ENCODE measurements around the gene AKAP12.
A peak's percentile ranks its signal among the peaks of the same experiment; 100 is the strongest.

The AKAP12 gene

GRCh38 chr6:151385177-151385576 lies 145.4 kb downstream of the AKAP12 start:
- DNase-seq, result no peak

- DNase-seq, result no peak
These were observed 147.6 kb downstream of the AKAP12 start for GRCh38 chr6:151387175-151387970.

GRCh38 chr6:151388236-151388635 lies 148.5 kb downstream of the AKAP12 start:
- no peak for DNase-seq

GRCh38 chr6:151388997-151389617 lies 149.3 kb downstream of the AKAP12 start:
- no peak for DNase-seq

GRCh38 chr6:151389618-151390275 lies 150.0 kb downstream of the AKAP12 start:
- DNase-seq, result peak; percentile 33

GRCh38 chr6:151390276-151390850 lies 150.6 kb downstream of the AKAP12 start:
- peak; percentile 94 for DNase-seq

- DNase-seq, result peak; percentile 83
These were observed 151.2 kb downstream of the AKAP12 start for GRCh38 chr6:151390851-151391470.

- DNase-seq, result peak; percentile 64
These were observed 152.0 kb downstream of the AKAP12 start, which contains the start of gene ZBTB2 for GRCh38 chr6:151391471-151392413. Gene ZBTB2 (minus strand): TSS chr6:151391559. CDS start chr6:151373637, 17,922 bp downstream.

GRCh38 chr6:151392427-151392826 lies 152.7 kb downstream of the AKAP12 start:
- DNase-seq, result no peak

- no peak for DNase-seq
These were observed 153.6 kb downstream of the AKAP12 start for GRCh38 chr6:151393410-151393809.

GRCh38 chr6:151399679-151400078 lies 159.9 kb downstream of the AKAP12 start:
- no peak for DNase-seq

- no peak for DNase-seq
These were observed 160.7 kb downstream of the AKAP12 start for GRCh38 chr6:151400473-151400872.

- DNase-seq, result no peak
These were observed 162.5 kb downstream of the AKAP12 start for GRCh38 chr6:151402228-151402627.

- DNase-seq, result no peak
These were observed 164.1 kb downstream of the AKAP12 start for GRCh38 chr6:151403919-151404308.
